Brain microvascular endothelial cell (primary cell): ENCODE measurements around the gene DACH1.
"Not testable (repeated sequence)": the region's sequence is repeated elsewhere in the genome, so short reads cannot be mapped to it uniquely, and the experiment has no call there.

ENCODE experiments used
- DNase-seq: peaks from one replicate; pipeline ENCODE4 v3.0.0-alpha.2; 2020
- H3K27ac ChIP-seq: fragments of 250-450 bp; sonication (Bioruptor Pico); 2 replicates; pipeline ENCODE4 v1.5.1; 2020; ENCODE audit warnings: mild to moderate bottlenecking, moderate library complexity
- H3K27me3 ChIP-seq: fragments of 250-450 bp; sonication (Bioruptor Pico); replicated peaks from 2 replicates; pipeline ENCODE4 v1.5.1; 2020; ENCODE audit warnings: mild to moderate bottlenecking
- H3K36me3 ChIP-seq: fragments of 250-450 bp; sonication (Bioruptor Pico); replicated peaks from 2 replicates; pipeline ENCODE4 v1.5.1; 2020; ENCODE audit warnings: mild to moderate bottlenecking
- H3K4me3 ChIP-seq: 2 replicates; pipeline ENCODE4 v1.5.1; 2011; ENCODE audit warnings: low read depth, mild to moderate bottlenecking, control low read depth, low read length, moderate library complexity
- in situ Hi-C: cut with HindIII; loops from 2 replicates; pipeline ENCODE4 v1.10.0; 2017; ENCODE audit warnings: low sequenced_read_pairs, low pct_ligation_motif_present
- TF ChIP-seq, protein P1 (sequence below): IDR thresholded peaks from 2 replicates; pipeline ENCODE4 v1.5.1; 2011; ENCODE audit warnings: low read depth, mild to moderate bottlenecking, moderate library complexity, low read length, control low read depth, inconsistent platforms; ENCODE audit errors: missing control alignments

Gene DACH1

DNA sequence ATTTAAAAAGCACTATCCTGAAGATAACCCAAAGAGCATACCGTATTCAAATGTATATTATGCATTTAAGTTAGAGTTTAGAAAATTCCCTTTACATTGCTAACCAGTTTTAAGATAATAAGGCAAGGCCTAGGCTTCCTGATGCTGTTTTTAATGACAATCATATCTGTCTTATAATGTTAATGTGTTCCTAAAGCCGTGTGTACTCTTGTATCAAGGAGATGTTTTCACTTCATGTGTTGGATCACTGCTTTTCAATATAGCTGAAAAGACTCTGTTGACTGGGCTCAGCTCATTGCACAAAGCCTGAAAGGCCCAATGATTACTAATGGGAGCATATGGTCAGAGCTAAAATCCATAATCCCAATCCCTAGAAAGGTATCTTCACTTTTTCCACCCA is 81.6 kb downstream of the DACH1 start:
- Histone ChIP-seq H3K4me3 (no peak overlapping the region), H3K27me3 (no peaks in the 10 kb centered on the region), H3K36me3 (no peaks in the 10 kb centered on the region), H3K27ac (no peak overlapping the region)
- TF ChIP-seq, protein P1, sequence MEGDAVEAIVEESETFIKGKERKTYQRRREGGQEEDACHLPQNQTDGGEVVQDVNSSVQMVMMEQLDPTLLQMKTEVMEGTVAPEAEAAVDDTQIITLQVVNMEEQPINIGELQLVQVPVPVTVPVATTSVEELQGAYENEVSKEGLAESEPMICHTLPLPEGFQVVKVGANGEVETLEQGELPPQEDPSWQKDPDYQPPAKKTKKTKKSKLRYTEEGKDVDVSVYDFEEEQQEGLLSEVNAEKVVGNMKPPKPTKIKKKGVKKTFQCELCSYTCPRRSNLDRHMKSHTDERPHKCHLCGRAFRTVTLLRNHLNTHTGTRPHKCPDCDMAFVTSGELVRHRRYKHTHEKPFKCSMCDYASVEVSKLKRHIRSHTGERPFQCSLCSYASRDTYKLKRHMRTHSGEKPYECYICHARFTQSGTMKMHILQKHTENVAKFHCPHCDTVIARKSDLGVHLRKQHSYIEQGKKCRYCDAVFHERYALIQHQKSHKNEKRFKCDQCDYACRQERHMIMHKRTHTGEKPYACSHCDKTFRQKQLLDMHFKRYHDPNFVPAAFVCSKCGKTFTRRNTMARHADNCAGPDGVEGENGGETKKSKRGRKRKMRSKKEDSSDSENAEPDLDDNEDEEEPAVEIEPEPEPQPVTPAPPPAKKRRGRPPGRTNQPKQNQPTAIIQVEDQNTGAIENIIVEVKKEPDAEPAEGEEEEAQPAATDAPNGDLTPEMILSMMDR, result no peak
- in situ Hi-C loops, result no loop called here
- no peak for DNase-seq

DNA sequence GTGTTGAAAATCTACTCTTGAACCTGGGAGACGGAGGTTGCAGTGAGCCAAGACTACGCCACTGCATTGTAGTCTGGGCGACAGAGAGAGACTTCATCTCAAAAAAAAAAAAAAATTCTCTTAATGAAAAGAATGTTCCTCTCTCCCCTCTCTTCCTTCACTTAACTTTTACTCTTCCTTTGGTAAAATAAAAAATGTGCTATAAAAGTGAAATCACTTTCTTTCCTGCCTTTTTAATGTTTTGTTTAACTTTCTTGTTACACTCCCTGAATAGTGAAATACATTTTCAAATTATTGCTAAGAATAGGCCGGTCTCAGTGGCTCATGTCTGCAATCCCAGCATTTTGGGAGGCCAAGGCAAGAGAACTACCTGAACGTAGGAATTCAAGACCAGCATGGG is 86.5 kb downstream of the DACH1 start:
- DNase-seq, result no peak
- no peaks in the 10 kb centered on the region for H3K27me3 ChIP-seq
- H3K4me3 ChIP-seq, result no peak overlapping the region
- H3K36me3 ChIP-seq, result no peaks in the 10 kb centered on the region
- in situ Hi-C loops, result no loop called here
- TF ChIP-seq, protein P1, result no peak
- no peak overlapping the region for H3K27ac ChIP-seq

DNA sequence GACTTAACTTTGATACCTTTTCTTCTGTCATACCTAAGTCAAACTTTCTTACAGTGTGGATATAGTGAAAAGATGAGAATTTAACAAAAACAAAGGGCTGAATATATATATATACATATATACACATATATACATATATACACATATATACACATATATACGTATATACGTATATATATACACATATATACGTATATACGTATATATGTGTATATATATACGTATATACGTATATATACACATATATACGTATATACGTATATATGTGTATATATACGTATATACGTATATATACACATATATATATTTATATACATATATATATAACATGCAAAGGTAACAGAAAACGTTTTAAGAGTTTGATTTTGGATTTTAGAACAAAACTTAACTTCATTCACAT is 88.0 kb downstream of the DACH1 start:
- H3K4me3 ChIP-seq, result not testable (repeated sequence)

DNA sequence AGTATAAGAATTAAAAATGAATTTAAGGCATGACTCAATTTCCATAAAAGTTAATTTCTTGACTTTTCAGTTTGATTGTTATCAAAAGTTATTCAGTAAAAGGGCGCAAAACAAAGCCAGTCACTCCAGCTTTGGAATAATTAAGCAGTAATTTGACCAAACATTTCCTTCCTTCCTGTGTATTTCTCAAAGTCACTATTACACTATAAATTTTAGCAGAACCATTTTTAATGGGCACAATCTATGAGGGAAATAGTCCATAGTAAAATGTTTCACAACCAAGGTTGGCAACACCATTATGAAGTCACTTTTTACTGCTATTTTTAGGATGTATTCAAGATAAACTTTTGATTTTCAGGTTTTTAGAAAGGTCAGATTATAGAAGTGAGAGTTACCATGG is 91.0 kb downstream of the DACH1 start:
- in situ Hi-C loops, result no loop called here
- no peaks in the 10 kb centered on the region for H3K36me3 ChIP-seq
- DNase-seq, result no peak
- H3K4me3 ChIP-seq, result no peak overlapping the region
- TF ChIP-seq, protein P1, result no peak
- no peaks in the 10 kb centered on the region for H3K27me3 ChIP-seq
- H3K27ac ChIP-seq, result no peak overlapping the region

More for the DNA sequence above, 88.0 kb downstream of the DACH1 start:
- H3K36me3 ChIP-seq, in situ Hi-C loops, DNase-seq, H3K27me3 ChIP-seq, H3K27ac ChIP-seq: not testable (repeated sequence)

DNA sequence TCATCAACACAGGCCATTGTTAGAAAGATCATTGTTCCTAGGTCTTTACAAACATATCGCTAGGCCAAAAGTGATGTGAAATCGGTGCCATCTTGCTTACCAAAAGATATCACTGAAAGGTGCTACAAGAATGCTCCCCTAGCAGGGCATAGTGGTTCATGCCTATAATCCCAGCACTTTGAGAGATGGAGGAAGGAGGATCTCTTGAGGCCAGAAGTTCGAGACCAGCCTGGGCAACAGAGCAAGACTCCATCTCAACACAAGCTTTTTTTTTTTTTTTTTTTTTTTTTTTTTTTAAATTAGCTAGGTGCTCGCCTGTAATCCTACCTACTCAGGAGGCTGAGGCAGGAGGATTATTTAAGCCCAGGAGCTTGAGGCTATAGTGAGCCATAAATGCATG is 92.1 kb downstream of the DACH1 start:
- no peak overlapping the region for H3K4me3 ChIP-seq
- H3K36me3 ChIP-seq, result no peaks in the 10 kb centered on the region
- in situ Hi-C loops, result no loop called here
- no peak for DNase-seq
- H3K27ac ChIP-seq, result no peak overlapping the region
- TF ChIP-seq, protein P1, result no peak
- H3K27me3 ChIP-seq, result no peaks in the 10 kb centered on the region

DNA sequence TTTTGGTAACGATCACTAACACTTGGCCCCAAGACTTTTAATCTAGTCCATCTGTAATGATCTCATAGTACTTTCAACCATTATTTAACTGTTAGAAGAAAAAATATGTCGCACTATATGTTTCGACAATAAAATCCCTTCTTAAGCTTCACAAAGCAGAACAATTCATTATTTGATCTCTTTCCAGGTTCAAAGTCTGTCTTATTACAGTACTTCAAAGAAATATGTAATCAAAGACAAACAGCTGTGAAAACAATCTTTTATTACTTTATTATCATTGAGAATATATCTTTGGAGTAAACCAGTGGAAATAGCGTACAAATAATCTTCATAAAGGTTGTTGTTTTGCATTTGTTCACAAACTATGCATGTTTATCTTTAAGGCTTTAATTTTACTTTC is 93.5 kb downstream of the DACH1 start:
- H3K27ac ChIP-seq, result no peak overlapping the region
- H3K36me3 ChIP-seq, result no peaks in the 10 kb centered on the region
- in situ Hi-C loops, result no loop called here
- no peaks in the 10 kb centered on the region for H3K27me3 ChIP-seq
- no peak for DNase-seq
- TF ChIP-seq, protein P1, result no peak
- no peak overlapping the region for H3K4me3 ChIP-seq
